Hematopoietic multipotent progenitor cell treated with erythropoietin and hydrocortisone succinate and interleukin-3 and kit ligand, for 8 days (in vitro differentiated cells): ENCODE results near the gene PLA2G4C.

Experiments used
- DNase-seq: peaks from one replicate; pipeline ENCODE4 v3.0.0-alpha.2; 2015

The PLA2G4C gene

GRCh38 chr19:48110350-48110966 lies at the start of gene PLA2G4C:
PLA2G4C (minus strand) TSS chr19:48110817; CDS start chr19:48106529, 4,288 bp downstream.
- peak; percentile 88 for DNase-seq

- no peak for DNase-seq
These were observed 47.7 kb upstream of the PLA2G4C start for GRCh38 chr19:48158210-48158790.

- DNase-seq, result no peak
These were observed 43.4 kb upstream of the PLA2G4C start for GRCh38 chr19:48154003-48154402.

GRCh38 chr19:48152551-48152950 lies 41.9 kb upstream of the PLA2G4C start:
- peak; percentile 63 for DNase-seq

- no peak for DNase-seq
These were observed 38.8 kb upstream of the PLA2G4C start for GRCh38 chr19:48149430-48149829.

GRCh38 chr19:48148576-48148975 lies 38.0 kb upstream of the PLA2G4C start:
- no peak for DNase-seq

GRCh38 chr19:48147597-48148175 lies 37.1 kb upstream of the PLA2G4C start:
- DNase-seq, result no peak

- no peak for DNase-seq
These were observed 28.4 kb upstream of the PLA2G4C start for GRCh38 chr19:48139053-48139452.

- DNase-seq, result no peak
These were observed 26.8 kb upstream of the PLA2G4C start for GRCh38 chr19:48137411-48137810.

GRCh38 chr19:48136547-48136946 lies 25.9 kb upstream of the PLA2G4C start:
- DNase-seq, result no peak

- peak; percentile 54 for DNase-seq
These were observed 24.8 kb upstream of the PLA2G4C start for GRCh38 chr19:48135411-48135810.

GRCh38 chr19:48133094-48133493 lies 22.5 kb upstream of the PLA2G4C start:
- DNase-seq, result no peak

GRCh38 chr19:48127561-48127960 lies 16.9 kb upstream of the PLA2G4C start:
- DNase-seq, result no peak

- no peak for DNase-seq
These were observed 13.5 kb upstream of the PLA2G4C start for GRCh38 chr19:48123907-48124651.

- no peak for DNase-seq
These were observed 11.8 kb upstream of the PLA2G4C start for GRCh38 chr19:48122421-48122820.

GRCh38 chr19:48121909-48122371 lies 11.3 kb upstream of the PLA2G4C start:
- no peak for DNase-seq

GRCh38 chr19:48121066-48121465 lies 10.4 kb upstream of the PLA2G4C start:
- no peak for DNase-seq

GRCh38 chr19:48120505-48120904 lies 9.9 kb upstream of the PLA2G4C start:
- DNase-seq, result no peak

GRCh38 chr19:48118131-48118517 lies 7.5 kb upstream of the PLA2G4C start:
- no peak for DNase-seq

GRCh38 chr19:48117515-48118130 lies 7.0 kb upstream of the PLA2G4C start:
- DNase-seq, result no peak

- no peak for DNase-seq
These were observed 2.7 kb upstream of the PLA2G4C start for GRCh38 chr19:48113190-48113917.

GRCh38 chr19:48111280-48111679 lies 663 bp upstream of the PLA2G4C start:
- DNase-seq, result no peak
